Panc1 (cell line): ENCODE data around the gene AURKAIP1. TPM values are rescaled to one million over a fixed set of nuclear protein-coding genes. Genes with fewer than 3 reads are reported as not detected.

Experiments used
- ATAC-seq: fragments of 200-7000 bp; cut with Tn5 transposase; 2 replicates; pipeline ENCODE4 v1.9.1; 2020; ENCODE audit warnings: mild to moderate bottlenecking, moderate library complexity
- BruUV-seq: library from RNA; stranded (reverse); fragments of 400-500 nt; replicated peaks from 2 replicates; lab custom pipeline; 2021; lab: Mats Ljungman, UMichigan
- CTCF ChIA-PET: fragments of 300-600 bp; sonication (Branson Sonifier 250); formaldehyde crosslinking; loops from one replicate; lab custom pipeline; 2022; ENCODE audit warnings: antibody characterized with exemption; lab: Charles Lee
- POLR2A ChIA-PET: fragments of 300-600 bp; sonication (Branson Sonifier 250); formaldehyde crosslinking; loops from one replicate; lab custom pipeline; 2022; ENCODE audit warnings: antibody characterized with exemption; lab: Charles Lee
- DNase-seq: peaks from one replicate; pipeline ENCODE4 v3.0.0-alpha.2; 2010; ENCODE audit warnings: low read depth, low spot score
- H3K27ac ChIP-seq: 2 replicates; pipeline ENCODE4 v1.5.1; 2011; ENCODE audit warnings: mild to moderate bottlenecking, low read length, inconsistent platforms
- H3K27me3 ChIP-seq: fragments of 200-500 bp; sonication (Bioruptor generic); 2 replicates; pipeline ENCODE4 v1.6.0; 2014; ENCODE audit warnings: low read length, inconsistent platforms; ENCODE audit not compliant: control insufficient read depth, insufficient read depth
- H3K36me3 ChIP-seq: fragments of 200-500 bp; sonication (Bioruptor generic); 2 replicates; pipeline ENCODE4 v1.5.1; 2014; ENCODE audit warnings: inconsistent platforms, mild to moderate bottlenecking, low read length, moderate library complexity; ENCODE audit not compliant: control insufficient read depth, insufficient read depth
- H3K4me1 ChIP-seq: 2 replicates; pipeline ENCODE4 v1.5.1; 2011; ENCODE audit warnings: inconsistent platforms, mild to moderate bottlenecking, low read length, moderate library complexity; ENCODE audit not compliant: control insufficient read depth, insufficient read depth
- H3K4me3 ChIP-seq, 2 experiments: 2 replicates each; pipeline ENCODE4 v1.5.1; 2011 to 2012; ENCODE audit warnings: low read depth in 2 of 2, low read length in 2 of 2, mild to moderate bottlenecking in 2 of 2, inconsistent platforms in 1 of 2, moderate library complexity in 1 of 2
- H3K9me3 ChIP-seq: fragments of 200-500 bp; sonication (Bioruptor generic); 2 replicates; pipeline ENCODE4 v1.5.1; 2014; ENCODE audit warnings: low read depth, mild to moderate bottlenecking, inconsistent platforms, low read length, moderate library complexity; ENCODE audit not compliant: control insufficient read depth, insufficient read depth
- CTCF ChIP-seq: fragments of 450-650 bp; IDR thresholded peaks from 2 replicates; pipeline ENCODE4 v1.5.1; 2017; ENCODE audit warnings: mild to moderate bottlenecking
- POLR2AphosphoS5 ChIP-seq: IDR thresholded peaks from 2 replicates; pipeline ENCODE4 v1.6.1; 2012; ENCODE audit warnings: mild to moderate bottlenecking, low read depth, low read length, moderate library complexity
- REST ChIP-seq, 2 experiments: IDR thresholded peaks; 2 replicates each; pipeline ENCODE4 v1.6.1; 2011 to 2012; ENCODE audit warnings: low read depth in 2 of 2, control low read depth in 1 of 2, low read length in 1 of 2, mild to moderate bottlenecking in 1 of 2, moderate library complexity in 1 of 2; ENCODE audit not compliant: insufficient read depth in 1 of 2
- SIN3A ChIP-seq: IDR thresholded peaks from 2 replicates; pipeline ENCODE4 v1.6.1; 2012; ENCODE audit warnings: low read depth, mild to moderate bottlenecking, low read length, moderate library complexity, borderline replicate concordance; ENCODE audit not compliant: insufficient read depth
- TCF7L2 ChIP-seq: IDR thresholded peaks from 2 replicates; pipeline ENCODE4 v1.6.1; 2011; ENCODE audit warnings: mild to moderate bottlenecking, low read depth, low read length, inconsistent platforms
- in situ Hi-C: cut with HindIII; loops from 2 replicates; pipeline ENCODE4 v1.10.0; 2016; ENCODE audit warnings: low sequenced_read_pairs, low pct_unique_long_range_greater_than_20kb
- intact Hi-C: fragments of 100-400 bp; cut with micrococcal nuclease; formaldehyde crosslinking; loops from one replicate; pipeline ENCODE4 v1.10.0; 2022; ENCODE audit not compliant: unreplicated experiment
- total RNA-seq: library from RNA; stranded (reverse); gene quantifications from one replicate; pipeline ENCODE4 v1.2.1, GENCODE V29; 2021; ENCODE audit not compliant: unreplicated experiment

The AURKAIP1 gene
- total RNA-seq, 1 experiment from 2014 or later, result 335 TPM

- peak overlapping the region; percentile 74 to 85 for H3K4me3 ChIP-seq
- H3K27ac ChIP-seq, result peak overlapping the region; percentile 93
- ChIA-PET CTCF (no interaction called here), POLR2A (interaction anchor here (0.5 kb wide), 1 partner anchor 387 kb away, joined by 3 read pairs; no protein-coding TSS in a partner anchor)
- DNase-seq (no peak), ATAC-seq (peak; percentile 28)
- intact Hi-C loops, result no loop called here
- no peaks in the 10 kb centered on the region for H3K27me3 ChIP-seq
- BruUV-seq, result no TSS peak
- in situ Hi-C loops, result no loop called here
- H3K36me3 ChIP-seq, result no peaks in the 10 kb centered on the region; the same call in 1 of the 2 replicates
- no peak for TF ChIP-seq TCF7L2
- no peak for TF ChIP-seq SIN3A
- TF ChIP-seq POLR2AphosphoS5, result no peak
- TF ChIP-seq CTCF, result no peak
- no peak for TF ChIP-seq REST (IDR thresholded peaks at IDR 0.05; ENCODE audit: insufficient read depth in 1 of 2, low read depth in 2 of 2, low read length in 1 of 2)
- peaks cover 55% of the 10 kb centered on the region for H3K4me1 ChIP-seq
- no peaks in the 10 kb centered on the region for H3K9me3 ChIP-seq
Measured at GRCh38 chr1:1347663-1348419, 27.2 kb downstream of the AURKAIP1 start.

- CTCF ChIA-PET, result interaction anchor here (1.0 to 2.2 kb wide), 2 partner anchors 16 to 25 kb away, joined by 5 to 8 read pairs; no protein-coding TSS in a partner anchor
- Histone ChIP-seq H3K36me3 (no peaks in the 10 kb centered on the region; the same call in 1 of the 2 replicates), H3K9me3 (no peaks in the 10 kb centered on the region), H3K27me3 (no peaks in the 10 kb centered on the region), H3K4me3 (peak overlapping the region; percentile 74 to 85), H3K4me1 (peaks cover 48% of the 10 kb centered on the region), H3K27ac (peak overlapping the region; percentile 93)
- POLR2A ChIA-PET, result interaction anchor here (0.5 kb wide), 1 partner anchor 101 kb away, joined by 9 read pairs; no protein-coding TSS in a partner anchor
- no peak for ATAC-seq
- intact Hi-C loops, result no loop called here
- no peak for DNase-seq
- in situ Hi-C loops, result no loop called here
- TF ChIP-seq POLR2AphosphoS5 (no peak), REST (IDR thresholded peaks at IDR 0.05; ENCODE audit: insufficient read depth in 1 of 2, low read depth in 2 of 2, low read length in 1 of 2) (no peak), SIN3A (no peak), CTCF (no peak)
- BruUV-seq, result no TSS peak
Measured at GRCh38 chr1:1347026-1347595, 27.9 kb downstream of the AURKAIP1 start.
